HepG2 (cell line): ENCODE results near the gene FBLIM1. TPM values are rescaled to one million over a fixed set of nuclear protein-coding genes. Genes with fewer than 3 reads are reported as not detected.

Experiments used
- ARID2 ChIP-seq: sonication (generic); formaldehyde crosslinking; IDR thresholded peaks from 2 replicates; pipeline ENCODE4 v1.8.1; 2022; ENCODE audit warnings: mild to moderate bottlenecking, missing genetic modification reagents, borderline replicate concordance
- BORCS8-MEF2B ChIP-seq: sonication (generic); formaldehyde crosslinking; IDR thresholded peaks from 2 replicates; pipeline ENCODE4 v1.8.0; 2022; ENCODE audit warnings: mild to moderate bottlenecking, missing genetic modification reagents
- BRCA1 ChIP-seq: sonication (generic); formaldehyde crosslinking; IDR thresholded peaks from 2 replicates; pipeline ENCODE4 v1.4.0; 2020; ENCODE audit warnings: missing genetic modification reagents
- EP300 ChIP-seq, 3 experiments: sonication (generic) in 1 of 3; formaldehyde crosslinking in 1 of 3; IDR thresholded peaks; 2 replicates each; pipeline versions ENCODE4 v1.5.1 to v1.6.1; 2011 to 2020; ENCODE audit warnings: low read depth in 2 of 3, low read length in 2 of 3, borderline replicate concordance in 1 of 3, improper control_type of control experiment in 1 of 3, mild to moderate bottlenecking in 1 of 3, missing genetic modification reagents in 1 of 3, moderate library complexity in 1 of 3
- HDAC2 ChIP-seq: sonication (generic); formaldehyde crosslinking; IDR thresholded peaks from 2 replicates; pipeline ENCODE4 v1.4.0; 2020; ENCODE audit warnings: missing genetic modification reagents
- IRX3 ChIP-seq: sonication (generic); formaldehyde crosslinking; IDR thresholded peaks from 2 replicates; pipeline ENCODE4 v1.8.1; 2023; ENCODE audit warnings: mild to moderate bottlenecking, low read depth, missing genetic modification reagents, borderline replicate concordance
- KDM2A ChIP-seq: sonication (generic); formaldehyde crosslinking; IDR thresholded peaks from 2 replicates; pipeline ENCODE4 v1.4.0; 2020; ENCODE audit warnings: low read depth, missing genetic modification reagents, borderline replicate concordance
- KDM5B ChIP-seq: sonication (generic); formaldehyde crosslinking; IDR thresholded peaks from 2 replicates; pipeline ENCODE4 v1.4.0; 2020; ENCODE audit warnings: missing genetic modification reagents, mild to moderate bottlenecking, borderline replicate concordance
- MTF1 ChIP-seq: sonication (generic); formaldehyde crosslinking; IDR thresholded peaks from 2 replicates; pipeline ENCODE4 v1.5.0; 2020; ENCODE audit warnings: missing genetic modification reagents
- NFATC3 ChIP-seq: sonication (generic); formaldehyde crosslinking; IDR thresholded peaks from 2 replicates; pipeline ENCODE4 v1.5.1; 2020; ENCODE audit warnings: mild to moderate bottlenecking, missing genetic modification reagents
- PAX8 ChIP-seq: sonication (generic); formaldehyde crosslinking; IDR thresholded peaks from 2 replicates; pipeline ENCODE4 v1.8.0; 2022; ENCODE audit warnings: mild to moderate bottlenecking, missing genetic modification reagents, borderline replicate concordance
- PPARG ChIP-seq: conservative IDR thresholded peaks from 2 replicates; pipeline ENCODE4 v1.6.1; 2016; ENCODE audit warnings: missing biosample characterization, missing genetic modification reagents
- RAD21 ChIP-seq: fragments of 450-650 bp; formaldehyde crosslinking; IDR thresholded peaks from 2 replicates; pipeline ENCODE4 v1.5.0; 2020; ENCODE audit warnings: mild to moderate bottlenecking
- SP1 ChIP-seq, 2 experiments: fragments of 450-650 bp in 1 of 2; sonication (generic) in 1 of 2; formaldehyde crosslinking in 1 of 2; IDR thresholded peaks; 2 replicates each; pipeline versions ENCODE4 v1.4.0 to v1.6.1; 2016 to 2020; ENCODE audit warnings: missing genetic modification reagents in 1 of 2
- TMF1 ChIP-seq: sonication (generic); formaldehyde crosslinking; IDR thresholded peaks from 2 replicates; pipeline ENCODE4 v1.8.1; 2022; ENCODE audit warnings: low read depth, missing genetic modification reagents
- ZNF614 ChIP-seq: IDR thresholded peaks from 2 replicates; pipeline ENCODE4 v1.6.1; 2018; ENCODE audit warnings: missing biosample characterization, missing genetic modification reagents, inconsistent platforms, borderline replicate concordance
- ZNF615 ChIP-seq: sonication (generic); formaldehyde crosslinking; IDR thresholded peaks from 2 replicates; pipeline ENCODE4 v1.5.0; 2020; ENCODE audit warnings: mild to moderate bottlenecking, missing genetic modification reagents, borderline replicate concordance
- ZNF772 ChIP-seq: sonication (generic); formaldehyde crosslinking; IDR thresholded peaks from 2 replicates; pipeline ENCODE4 v1.5.0; 2020; ENCODE audit warnings: mild to moderate bottlenecking, missing genetic modification reagents
- polyA plus RNA-seq, 8 experiments: library from polyadenylated mRNA; depleted of rRNA in 3 of 8; stranded (reverse) in 7 of 8; unstranded in 1 of 8; fragments of >200 nt; fragmentation: Illumina TruSeq in 4 of 8; extraction: Trizol in 4 of 8; gene quantifications; 2 replicates each; pipeline versions ENCODE4 v1.2.1 to v1.2.3, GENCODE V29; 2011 to 2016; ENCODE audit warnings: low read depth in 4 of 8, missing spikeins in 1 of 8, mixed read lengths in 1 of 8; ENCODE audit not compliant: insufficient read depth in 1 of 8
- total RNA-seq, 5 experiments: library from RNA; depleted of rRNA; stranded (reverse); fragments of >200 nt; fragmentation: Illumina TruSeq; extraction: Trizol; gene quantifications; 2 replicates each; pipeline ENCODE4 v1.2.3, GENCODE V29; 2016; ENCODE audit warnings: low read depth in 1 of 5
- TF ChIP-seq, protein P1 (sequence below): sonication (generic); formaldehyde crosslinking; IDR thresholded peaks from 2 replicates; pipeline ENCODE4 v1.4.0; 2020; ENCODE audit warnings: mild to moderate bottlenecking, low read depth, missing genetic modification reagents
- TF ChIP-seq, protein P2 (sequence below): sonication (generic); formaldehyde crosslinking; IDR thresholded peaks from 2 replicates; pipeline ENCODE4 v1.4.0; 2020; ENCODE audit warnings: missing genetic modification reagents, mild to moderate bottlenecking, borderline replicate concordance
- TF ChIP-seq, protein P3 (sequence below): sonication (generic); formaldehyde crosslinking; IDR thresholded peaks from 2 replicates; pipeline ENCODE4 v1.5.0; 2020; ENCODE audit warnings: missing genetic modification reagents, mild to moderate bottlenecking, borderline replicate concordance
- TF ChIP-seq, protein P4 (sequence below): sonication (generic); formaldehyde crosslinking; IDR thresholded peaks from 2 replicates; pipeline ENCODE4 v1.5.0; 2020; ENCODE audit warnings: missing genetic modification reagents

Gene FBLIM1
- total and polyA plus RNA-seq, 2 of the 13 experiments (the other 11 are each of a cell fraction or from before 2014, with no cell fraction given): 10.6 to 23.0 TPM

DNA sequence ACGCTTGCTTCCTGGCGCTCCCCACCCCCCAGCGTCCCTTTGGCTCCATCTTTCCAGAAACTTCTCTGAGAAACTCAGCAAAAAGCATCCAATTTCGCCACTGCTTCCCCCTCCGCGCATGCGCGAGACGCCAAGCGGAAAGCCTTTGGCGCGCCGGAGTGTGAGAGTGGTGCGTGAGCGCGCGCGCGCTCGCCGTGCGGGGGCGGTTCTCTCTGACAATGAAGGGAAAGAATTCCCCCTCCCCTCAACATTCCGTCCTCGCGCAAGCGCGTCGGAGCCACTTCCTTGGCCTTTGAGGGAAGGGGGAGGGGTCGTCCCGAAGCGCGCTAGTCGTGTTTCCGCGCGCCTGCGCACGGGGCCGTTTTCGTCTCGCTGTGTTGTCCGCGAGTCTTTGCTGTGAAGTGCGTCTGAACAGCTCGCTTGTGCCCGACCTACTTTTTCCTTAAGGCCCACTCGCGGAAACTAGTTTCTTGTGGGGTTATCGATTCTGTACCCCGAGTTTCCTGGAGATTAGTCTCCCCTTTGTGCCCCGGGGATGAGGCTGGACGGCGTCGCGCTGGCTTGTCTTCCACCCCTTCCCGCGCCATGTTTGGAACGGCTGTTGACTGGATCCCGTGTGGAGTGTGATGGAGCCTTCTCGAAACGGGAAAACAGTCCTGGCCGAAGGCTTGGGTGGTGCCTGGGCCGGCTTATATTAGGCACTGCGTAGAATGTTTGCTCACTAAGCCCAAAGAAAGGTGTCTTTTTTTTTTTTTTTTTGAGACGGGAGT lies 77.3 kb downstream of the FBLIM1 start (continued):
- TF ChIP-seq HDAC2 (CRISPR knock-in tag) (peak; percentile 69; the same call in 1 of the 2 replicates), SP1 (IDR thresholded peaks at IDR 0.05) (no peak), SP1 (CRISPR knock-in tag; IDR thresholded peaks at IDR 0.05) (peak; percentile 29), KDM2A (CRISPR knock-in tag) (peak; percentile 49), BORCS8-MEF2B (CRISPR knock-in tag) (peak; percentile 61), ZNF615 (CRISPR knock-in tag) (peak; percentile 6; the same call in 1 of the 2 replicates), NFATC3 (CRISPR knock-in tag) (no peak), MTF1 (CRISPR knock-in tag) (no peak), ZNF772 (CRISPR knock-in tag) (peak; percentile 72; the same call in 1 of the 2 replicates), RAD21 (CRISPR knock-in tag) (0 out of 2 replicates have a peak, but pooled peaks have one; percentile 18), EP300 (IDR thresholded peaks at IDR 0.05; ENCODE audit: low read depth in 2 of 2, low read length in 2 of 2) (peak in 1 of 2 experiments; percentile 61; a peak in 2 of 4 replicates), EP300 (CRISPR knock-in tag; IDR thresholded peaks at IDR 0.05; ENCODE audit: borderline replicate concordance) (peak; percentile 42; the same call in 1 of the 2 replicates), TMF1 (CRISPR knock-in tag) (no peak; the same call in 1 of the 2 replicates), IRX3 (CRISPR knock-in tag) (peak; percentile 82), ZNF614 (CRISPR knock-in tag) (peak; percentile 26; the same call in 1 of the 2 replicates), ARID2 (0 out of 2 replicates have a peak, but pooled peaks have one; percentile 44), PAX8 (CRISPR knock-in tag) (0 out of 2 replicates have a peak, but pooled peaks have one; percentile 29), PPARG (CRISPR knock-in tag) (peak; percentile 52; the same call in 1 of the 2 replicates), KDM5B (peak; percentile 60), BRCA1 (CRISPR knock-in tag) (no peak)
- TF ChIP-seq, protein P1, sequence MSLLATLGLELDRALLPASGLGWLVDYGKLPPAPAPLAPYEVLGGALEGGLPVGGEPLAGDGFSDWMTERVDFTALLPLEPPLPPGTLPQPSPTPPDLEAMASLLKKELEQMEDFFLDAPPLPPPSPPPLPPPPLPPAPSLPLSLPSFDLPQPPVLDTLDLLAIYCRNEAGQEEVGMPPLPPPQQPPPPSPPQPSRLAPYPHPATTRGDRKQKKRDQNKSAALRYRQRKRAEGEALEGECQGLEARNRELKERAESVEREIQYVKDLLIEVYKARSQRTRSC: 0 out of 2 replicates have a peak, but pooled peaks have one; percentile 60
- TF ChIP-seq, protein P2, sequence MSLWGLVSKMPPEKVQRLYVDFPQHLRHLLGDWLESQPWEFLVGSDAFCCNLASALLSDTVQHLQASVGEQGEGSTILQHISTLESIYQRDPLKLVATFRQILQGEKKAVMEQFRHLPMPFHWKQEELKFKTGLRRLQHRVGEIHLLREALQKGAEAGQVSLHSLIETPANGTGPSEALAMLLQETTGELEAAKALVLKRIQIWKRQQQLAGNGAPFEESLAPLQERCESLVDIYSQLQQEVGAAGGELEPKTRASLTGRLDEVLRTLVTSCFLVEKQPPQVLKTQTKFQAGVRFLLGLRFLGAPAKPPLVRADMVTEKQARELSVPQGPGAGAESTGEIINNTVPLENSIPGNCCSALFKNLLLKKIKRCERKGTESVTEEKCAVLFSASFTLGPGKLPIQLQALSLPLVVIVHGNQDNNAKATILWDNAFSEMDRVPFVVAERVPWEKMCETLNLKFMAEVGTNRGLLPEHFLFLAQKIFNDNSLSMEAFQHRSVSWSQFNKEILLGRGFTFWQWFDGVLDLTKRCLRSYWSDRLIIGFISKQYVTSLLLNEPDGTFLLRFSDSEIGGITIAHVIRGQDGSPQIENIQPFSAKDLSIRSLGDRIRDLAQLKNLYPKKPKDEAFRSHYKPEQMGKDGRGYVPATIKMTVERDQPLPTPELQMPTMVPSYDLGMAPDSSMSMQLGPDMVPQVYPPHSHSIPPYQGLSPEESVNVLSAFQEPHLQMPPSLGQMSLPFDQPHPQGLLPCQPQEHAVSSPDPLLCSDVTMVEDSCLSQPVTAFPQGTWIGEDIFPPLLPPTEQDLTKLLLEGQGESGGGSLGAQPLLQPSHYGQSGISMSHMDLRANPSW (CRISPR knock-in tag): no peak
- TF ChIP-seq, protein P3, sequence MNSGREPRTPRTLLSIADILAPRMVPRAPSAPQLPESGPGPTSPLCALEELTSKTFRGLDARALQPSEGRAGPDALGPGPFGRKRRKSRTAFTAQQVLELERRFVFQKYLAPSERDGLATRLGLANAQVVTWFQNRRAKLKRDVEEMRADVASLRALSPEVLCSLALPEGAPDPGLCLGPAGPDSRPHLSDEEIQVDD (CRISPR knock-in tag): no peak
- TF ChIP-seq, protein P4, sequence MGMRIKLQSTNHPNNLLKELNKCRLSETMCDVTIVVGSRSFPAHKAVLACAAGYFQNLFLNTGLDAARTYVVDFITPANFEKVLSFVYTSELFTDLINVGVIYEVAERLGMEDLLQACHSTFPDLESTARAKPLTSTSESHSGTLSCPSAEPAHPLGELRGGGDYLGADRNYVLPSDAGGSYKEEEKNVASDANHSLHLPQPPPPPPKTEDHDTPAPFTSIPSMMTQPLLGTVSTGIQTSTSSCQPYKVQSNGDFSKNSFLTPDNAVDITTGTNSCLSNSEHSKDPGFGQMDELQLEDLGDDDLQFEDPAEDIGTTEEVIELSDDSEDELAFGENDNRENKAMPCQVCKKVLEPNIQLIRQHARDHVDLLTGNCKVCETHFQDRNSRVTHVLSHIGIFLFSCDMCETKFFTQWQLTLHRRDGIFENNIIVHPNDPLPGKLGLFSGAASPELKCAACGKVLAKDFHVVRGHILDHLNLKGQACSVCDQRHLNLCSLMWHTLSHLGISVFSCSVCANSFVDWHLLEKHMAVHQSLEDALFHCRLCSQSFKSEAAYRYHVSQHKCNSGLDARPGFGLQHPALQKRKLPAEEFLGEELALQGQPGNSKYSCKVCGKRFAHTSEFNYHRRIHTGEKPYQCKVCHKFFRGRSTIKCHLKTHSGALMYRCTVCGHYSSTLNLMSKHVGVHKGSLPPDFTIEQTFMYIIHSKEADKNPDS (CRISPR knock-in tag): 0 out of 2 replicates have a peak, but pooled peaks have one; percentile 19
